B cell (primary cell): ENCODE data around the gene WNT6. TPM values are rescaled to one million over a fixed set of nuclear protein-coding genes. Genes with fewer than 3 reads are reported as not detected.

Experiments
- ATAC-seq: fragments of 200-7000 bp; cut with Tn5 transposase; one replicate; pipeline ENCODE4 v1.10.0; 2021; ENCODE audit warnings: low read depth, mild to moderate bottlenecking, moderate number of reproducible peaks, moderate library complexity
- CTCF ChIA-PET: fragments of 350-600 bp; sonication (Branson Sonifier 250); formaldehyde crosslinking; loops from one replicate; lab custom pipeline; 2021; ENCODE audit warnings: antibody characterized with exemption, inconsistent platforms; lab: Charles Lee
- POLR2A ChIA-PET: fragments of 350-600 bp; sonication (Branson Sonifier 250); formaldehyde crosslinking; loops from one replicate; lab custom pipeline; 2021; ENCODE audit warnings: antibody characterized with exemption; lab: Charles Lee
- DNase-seq: peaks from one replicate; pipeline ENCODE4 v3.0.0; 2013
- H2AFZ ChIP-seq: 2 replicates; pipeline ENCODE4 v1.6.1; 2012; ENCODE audit warnings: mild to moderate bottlenecking, low read depth, low read length; ENCODE audit not compliant: insufficient read depth, poor library complexity, severe bottlenecking
- H3K27ac ChIP-seq, 2 donors: 1 replicate in 1 of 2; 2 replicates in 1 of 2; pipeline ENCODE4 v1.5.1; 2012 to 2013; ENCODE audit warnings: low read length in 2 of 2, mild to moderate bottlenecking in 2 of 2, moderate library complexity in 1 of 2
- H3K27me3 ChIP-seq, 4 experiments: fragments of 200-600 bp in 1 of 4; sonication (generic) in 1 of 4; replicated peaks in 1 of 4; 1 replicate in 2 of 4; 2 replicates in 2 of 4; pipeline versions ENCODE4 v1.6.1 to v1.7.0; 2013 to 2016; ENCODE audit warnings: low read length in 3 of 4, mild to moderate bottlenecking in 2 of 4, mixed read lengths in 1 of 4, moderate library complexity in 1 of 4; ENCODE audit not compliant: insufficient read depth in 4 of 4, control insufficient read depth in 3 of 4; ENCODE audit errors: control extremely low read depth in 1 of 4
- H3K36me3 ChIP-seq, 2 experiments: replicated peaks in 1 of 2; 1 replicate in 1 of 2; 2 replicates in 1 of 2; pipeline versions ENCODE4 v1.6.1 to v1.7.1; 2013; ENCODE audit warnings: low read length in 1 of 2; ENCODE audit not compliant: insufficient read depth in 2 of 2, control insufficient read depth in 1 of 2; ENCODE audit errors: control extremely low read depth in 1 of 2, extremely low read depth in 1 of 2
- H3K4me1 ChIP-seq, 2 donors: fragments of 200-600 bp in 1 of 2; sonication (generic) in 1 of 2; 1 replicate in 1 of 2; 2 replicates in 1 of 2; pipeline versions ENCODE4 v1.5.1 to v1.6.1; 2013 to 2017; ENCODE audit warnings: low read length in 2 of 2; ENCODE audit not compliant: control insufficient read depth in 2 of 2, insufficient read depth in 2 of 2
- H3K4me2 ChIP-seq: replicated peaks from 2 replicates; pipeline ENCODE3; 2012; ENCODE audit warnings: mild to moderate bottlenecking, low read depth, low read length; ENCODE audit not compliant: poor library complexity, severe bottlenecking
- H3K4me3 ChIP-seq, 5 experiments: fragments of 200-600 bp in 1 of 5; sonication (generic) in 1 of 5; 1 replicate in 3 of 5; 2 replicates in 2 of 5; pipeline versions ENCODE4 v1.5.1 to v1.7.0; 2011 to 2016; ENCODE audit warnings: low read length in 4 of 5, mild to moderate bottlenecking in 4 of 5, low read depth in 2 of 5, control low read depth in 1 of 5, moderate library complexity in 1 of 5; ENCODE audit not compliant: insufficient read depth in 1 of 5; ENCODE audit errors: control extremely low read depth in 1 of 5, extremely low read depth in 1 of 5
- H3K79me2 ChIP-seq: fragments of 200-600 bp; sonication (generic); one replicate; pipeline ENCODE4 v1.6.0; 2016; ENCODE audit warnings: low read length; ENCODE audit not compliant: control insufficient read depth, insufficient read depth
- H3K9ac ChIP-seq: fragments of 200-600 bp; sonication (generic); 2 replicates; pipeline ENCODE4 v1.6.1; 2017; ENCODE audit warnings: mild to moderate bottlenecking, low read length, moderate library complexity
- H3K9me3 ChIP-seq, 3 donors: one replicate each; pipeline versions ENCODE4 v1.6.1 to v1.7.1; 2013; ENCODE audit warnings: low read length in 2 of 3; ENCODE audit not compliant: control insufficient read depth in 2 of 3, insufficient read depth in 1 of 3; ENCODE audit errors: control extremely low read depth in 1 of 3
- H4K20me1 ChIP-seq: 2 replicates; pipeline ENCODE4 v1.6.0; 2012; ENCODE audit warnings: mild to moderate bottlenecking, low read length; ENCODE audit not compliant: insufficient read depth, control insufficient read depth, poor library complexity, severe bottlenecking
- H3K27ac Mint-ChIP-seq: one replicate; pipeline ENCODE4 v1.8.0; 2021; ENCODE audit warnings: mixed read lengths
- H3K27me3 Mint-ChIP-seq: one replicate; pipeline ENCODE4 v1.8.0; 2021; ENCODE audit warnings: mixed read lengths
- H3K4me1 Mint-ChIP-seq: one replicate; pipeline ENCODE4 v1.8.0; 2021; ENCODE audit warnings: mixed read lengths
- H3K4me3 Mint-ChIP-seq: one replicate; pipeline ENCODE4 v1.8.0; 2021; ENCODE audit warnings: mixed read lengths
- H3K9me3 Mint-ChIP-seq: one replicate; pipeline ENCODE4 v1.8.0; 2022; ENCODE audit warnings: mixed read lengths; ENCODE audit not compliant: insufficient read depth
- EZH2 ChIP-seq: IDR thresholded peaks from 2 replicates; pipeline ENCODE4 v1.6.1; 2012; ENCODE audit warnings: borderline replicate concordance, low read depth, mild to moderate bottlenecking, moderate library complexity, low read length; ENCODE audit not compliant: insufficient read depth, poor library complexity, severe bottlenecking
- WGBS: methylation state at CpG from one replicate; pipeline ENCODE4 v1.1.5; 2013; ENCODE audit warnings: missing lambda C conversion rate; ENCODE audit not compliant: insufficient coverage; 5-methylcytosine and 5-hydroxymethylcytosine counted together
- intact Hi-C: fragments of 100-400 bp; cut with micrococcal nuclease; formaldehyde crosslinking; loops from one replicate; pipeline ENCODE4 v1.10.0; 2022
- polyA plus RNA-seq: library from polyadenylated mRNA; depleted of rRNA; stranded (reverse); fragments of >200 nt; gene quantifications from 2 replicates; pipeline ENCODE4 v1.2.3, GENCODE V29; 2012
- total RNA-seq, 2 donors: library from RNA; stranded (reverse); fragments of 120-200 nt in 1 of 2; gene quantifications; 1 replicate in 1 of 2; 2 replicates in 1 of 2; pipeline versions ENCODE4 v1.2.3 to v1.2.4, GENCODE V29; 2013 to 2022
- TF ChIP-seq, protein P1 (sequence below): fragments of 200-600 bp; IDR thresholded peaks from one replicate; pipeline ENCODE4 v1.8.0; 2022; ENCODE audit warnings: antibody characterized with exemption, mild to moderate bottlenecking

The WNT6 gene
- total and polyA plus RNA-seq, 2 donors (not counting 1 experiment from before 2014, with no cell fraction given) = 0.84 to 2.0 TPM

DNA sequence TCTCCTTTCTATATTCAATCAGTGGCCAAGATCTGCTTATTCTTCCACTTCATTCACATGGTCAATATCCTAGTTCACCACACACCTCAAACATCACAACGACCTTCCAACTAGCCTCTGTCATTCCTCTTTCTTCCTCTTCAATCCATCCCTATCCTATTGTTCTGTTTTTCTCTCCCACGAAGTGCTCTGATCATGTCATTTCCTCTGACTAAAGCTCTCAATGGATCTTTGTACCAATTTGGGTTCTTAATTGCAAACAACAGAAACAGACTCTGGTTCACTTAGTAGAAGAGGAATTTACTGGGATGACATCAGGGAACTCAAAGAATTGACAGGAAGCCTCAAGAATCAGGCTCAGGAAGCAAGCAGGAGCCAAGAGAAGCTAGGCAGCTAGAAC lies 44.6 kb downstream of the WNT6 start:
- Histone ChIP-seq H4K20me1 (no peaks in the 10 kb centered on the region), H3K9ac (no peak overlapping the region), H3K4me3 (no peak overlapping the region), H3K36me3 (no peaks in the 10 kb centered on the region), H3K4me2 (no peak overlapping the region), H3K27me3 (peaks cover 0 to 30% (median 18%) of the 10 kb centered on the region in 4 experiments), H3K27ac (no peak overlapping the region), H3K4me1 (peaks cover 6 to 9% of the 10 kb centered on the region in 2 donors), H3K79me2 (no peaks in the 10 kb centered on the region), H2AFZ (no peak overlapping the region), H3K9me3 (peaks cover 0 to 5% (median 0%) of the 10 kb centered on the region in 3 donors)
- Mint-ChIP-seq H3K27me3 (peaks cover 53% of the 10 kb centered on the region), H3K9me3 (no peaks in the 10 kb centered on the region), H3K4me3 (no peak overlapping the region), H3K4me1 (peaks cover 6% of the 10 kb centered on the region), H3K27ac (no peak overlapping the region)
- 10% methylated on average over 2 of the region's 2 CpGs for WGBS
- TF ChIP-seq, protein P1, sequence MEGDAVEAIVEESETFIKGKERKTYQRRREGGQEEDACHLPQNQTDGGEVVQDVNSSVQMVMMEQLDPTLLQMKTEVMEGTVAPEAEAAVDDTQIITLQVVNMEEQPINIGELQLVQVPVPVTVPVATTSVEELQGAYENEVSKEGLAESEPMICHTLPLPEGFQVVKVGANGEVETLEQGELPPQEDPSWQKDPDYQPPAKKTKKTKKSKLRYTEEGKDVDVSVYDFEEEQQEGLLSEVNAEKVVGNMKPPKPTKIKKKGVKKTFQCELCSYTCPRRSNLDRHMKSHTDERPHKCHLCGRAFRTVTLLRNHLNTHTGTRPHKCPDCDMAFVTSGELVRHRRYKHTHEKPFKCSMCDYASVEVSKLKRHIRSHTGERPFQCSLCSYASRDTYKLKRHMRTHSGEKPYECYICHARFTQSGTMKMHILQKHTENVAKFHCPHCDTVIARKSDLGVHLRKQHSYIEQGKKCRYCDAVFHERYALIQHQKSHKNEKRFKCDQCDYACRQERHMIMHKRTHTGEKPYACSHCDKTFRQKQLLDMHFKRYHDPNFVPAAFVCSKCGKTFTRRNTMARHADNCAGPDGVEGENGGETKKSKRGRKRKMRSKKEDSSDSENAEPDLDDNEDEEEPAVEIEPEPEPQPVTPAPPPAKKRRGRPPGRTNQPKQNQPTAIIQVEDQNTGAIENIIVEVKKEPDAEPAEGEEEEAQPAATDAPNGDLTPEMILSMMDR = no peak
- no peak for TF ChIP-seq EZH2
- ChIA-PET POLR2A (no interaction called here), CTCF (interaction anchor here (2.0 to 21.8 kb wide), 2 partner anchors 25 to 53 kb away, joined by 5 to 1627 read pairs; partner anchors contain the start of gene WNT10A)
- ATAC-seq = no peak
- intact Hi-C loops = no loop called here
- no peak for DNase-seq
